HG02763 (cell line): Measurements from ENCODE around the gene SH2B3.
"Not testable (repeated sequence)": the region's sequence is repeated elsewhere in the genome, so short reads cannot be mapped to it uniquely, and the experiment has no call there.

Experiments
- ATAC-seq: cut with Tn5 transposase; IDR thresholded peaks from one replicate; pipeline ENCODE4 v1.9.1; 2021; ENCODE audit warnings: mild to moderate bottlenecking, moderate library complexity; ENCODE audit not compliant: unreplicated experiment

The SH2B3 gene

DNA sequence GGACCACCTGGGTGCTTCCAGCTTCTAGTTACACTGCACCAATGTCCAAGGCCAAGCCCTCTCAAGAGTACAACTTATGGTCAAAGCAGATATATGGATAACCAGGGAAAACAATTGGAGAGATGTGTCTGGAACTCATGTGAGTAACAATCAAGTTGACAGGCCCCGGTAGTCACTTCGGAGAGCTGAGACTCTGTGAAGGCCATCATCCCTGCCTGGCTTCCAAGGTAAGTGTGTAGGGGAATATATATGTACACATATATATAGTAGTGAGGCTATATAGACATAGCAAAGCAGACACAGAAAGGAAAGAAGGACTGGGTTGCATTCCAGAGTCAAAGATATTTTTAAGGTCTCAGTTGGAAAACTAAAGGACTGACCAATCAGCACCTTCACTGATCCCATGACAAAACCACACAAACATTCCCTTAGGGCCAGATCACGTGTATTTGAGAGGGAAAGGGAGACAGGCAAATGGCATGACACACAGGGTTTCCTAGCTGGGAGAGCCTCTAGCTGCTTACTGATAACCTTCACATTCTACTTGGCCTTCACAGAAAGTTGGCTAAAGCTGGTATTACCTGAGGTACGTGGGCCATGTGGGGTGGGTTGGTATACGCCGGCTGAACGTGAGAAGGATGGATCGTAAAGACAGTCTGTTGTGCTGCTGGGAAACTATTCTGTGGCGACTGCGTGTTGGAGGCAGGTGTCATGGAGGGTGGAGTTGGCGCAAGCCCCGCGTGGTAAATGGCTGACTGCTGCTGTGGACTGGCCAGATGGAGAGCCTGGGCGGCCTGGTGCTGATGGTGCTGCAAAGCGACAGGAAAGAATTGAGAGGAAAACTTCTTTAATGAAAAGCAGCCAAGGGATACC lies 50.0 kb downstream of the SH2B3 start:
- no peak for ATAC-seq

DNA sequence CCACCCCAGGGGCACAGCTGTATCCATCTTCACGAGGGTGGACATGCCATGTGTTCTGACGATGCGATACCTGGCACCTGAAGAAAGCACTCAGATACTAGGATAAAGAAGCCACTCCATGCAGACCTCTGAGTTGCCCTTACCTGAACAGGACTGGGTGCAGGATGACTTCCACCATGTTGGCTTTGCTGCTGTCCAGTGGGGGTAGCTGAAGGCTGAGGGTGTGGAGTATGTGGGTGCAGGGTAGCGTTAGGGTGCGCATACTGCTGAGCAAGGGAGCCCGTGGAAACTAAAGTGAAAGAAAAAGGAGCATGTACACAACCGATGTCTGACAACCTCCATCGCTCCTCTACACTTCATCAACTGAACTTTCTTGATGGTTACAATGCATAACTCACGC lies 51.3 kb downstream of the SH2B3 start:
- no peak for ATAC-seq

DNA sequence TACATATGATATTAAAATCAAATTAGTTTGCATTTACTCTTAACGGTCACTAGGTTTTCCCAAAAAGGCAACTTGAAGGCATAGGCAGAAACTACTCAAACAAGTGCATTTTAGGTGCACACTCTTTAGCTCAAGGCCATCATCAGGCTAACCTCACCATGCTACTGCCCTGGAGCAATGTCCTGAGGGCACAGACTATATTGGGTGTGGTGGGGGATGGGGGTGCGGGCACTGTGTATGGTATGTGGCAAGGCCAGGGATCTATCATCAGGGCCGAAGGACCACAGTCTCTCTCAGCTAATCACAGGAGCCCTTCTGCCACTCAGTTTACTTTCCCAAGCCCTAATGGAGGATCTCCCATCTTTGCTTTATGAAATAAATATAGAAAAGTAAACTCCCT lies 51.9 kb downstream of the SH2B3 start:
- ATAC-seq: no peak

GRCh38 chr12:111458546-111459172 lies 52.9 kb downstream of the SH2B3 start:
- no peak for ATAC-seq

DNA sequence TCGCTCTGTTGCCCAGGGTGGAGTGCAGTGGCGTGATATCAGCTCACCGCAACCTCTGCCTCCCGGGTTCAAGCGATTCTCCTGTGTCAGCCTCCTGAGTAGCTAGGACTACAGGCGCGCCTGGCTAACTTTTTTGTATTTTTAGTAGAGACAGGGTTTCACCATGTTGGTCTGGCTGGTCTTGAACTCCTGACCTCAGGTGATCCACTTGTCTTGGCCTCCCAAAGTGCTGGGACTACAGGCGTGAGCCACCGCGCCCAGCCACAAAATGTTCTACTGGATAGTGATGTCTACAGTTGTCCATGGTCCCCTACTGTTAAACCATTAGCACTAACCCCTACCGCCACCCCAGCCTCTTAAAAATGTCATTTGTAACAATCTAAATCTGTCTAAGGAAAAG lies 54.4 kb downstream of the SH2B3 start:
- ATAC-seq: not testable (repeated sequence)

- ATAC-seq: no peak
Measured at GRCh38 chr12:111462210-111462769, 56.6 kb downstream of the SH2B3 start.

DNA sequence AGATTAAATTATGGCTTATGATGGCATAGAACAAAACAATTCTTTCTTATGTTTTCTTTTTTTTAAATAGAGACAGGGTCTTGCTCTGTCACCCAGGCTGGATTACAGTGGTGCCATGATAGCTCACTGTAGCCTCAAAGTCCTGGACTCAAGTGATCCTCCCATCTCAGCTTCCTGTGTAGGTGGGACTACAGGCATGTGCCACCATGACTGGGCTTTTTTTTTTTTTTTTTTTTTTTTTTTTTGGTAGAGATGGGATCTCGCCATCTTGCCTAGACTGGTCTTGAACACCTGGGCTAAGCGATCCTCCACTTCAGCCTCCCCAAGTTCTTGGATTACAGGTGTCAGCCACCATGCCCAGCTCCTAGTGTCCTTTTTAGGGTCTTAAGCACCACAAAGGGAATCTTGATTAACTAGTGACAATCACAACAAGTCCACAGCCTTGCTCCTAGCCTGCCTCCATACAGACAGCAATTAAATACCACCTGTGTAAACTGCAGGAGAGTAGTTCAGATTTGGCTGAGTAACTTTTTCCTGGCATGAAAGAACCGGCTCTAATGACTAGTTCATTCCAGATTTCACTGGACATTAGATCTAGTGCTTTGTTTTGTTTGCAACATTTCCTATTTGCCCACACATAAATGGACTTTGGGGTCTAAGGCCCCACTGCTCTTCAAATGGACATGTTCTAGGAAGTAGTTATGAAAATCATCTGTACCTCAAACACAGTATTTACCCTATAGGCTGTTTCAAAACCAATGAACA lies 61.6 kb downstream of the SH2B3 start:
- no peak for ATAC-seq

DNA sequence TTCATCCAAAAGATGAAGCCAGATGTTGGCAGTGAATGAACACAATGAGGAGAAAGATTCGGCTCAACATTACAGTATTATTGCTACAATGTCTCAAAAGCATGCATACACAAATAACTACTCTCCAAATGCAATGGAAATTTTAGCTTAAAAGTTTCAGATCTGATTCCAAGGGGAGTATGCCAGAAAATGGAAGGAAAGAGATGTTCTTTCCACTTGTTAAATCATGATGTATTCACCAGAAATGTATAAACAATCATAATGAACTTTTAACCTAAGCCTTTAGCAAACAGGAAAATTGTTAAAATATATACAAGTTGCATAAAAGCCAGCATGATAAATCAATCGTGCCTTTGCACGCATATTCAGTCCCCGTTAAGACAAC lies 62.1 kb downstream of the SH2B3 start:
- no peak for ATAC-seq

- no peak for ATAC-seq
Measured at GRCh38 chr12:111469401-111469800, 63.7 kb downstream of the SH2B3 start.

DNA sequence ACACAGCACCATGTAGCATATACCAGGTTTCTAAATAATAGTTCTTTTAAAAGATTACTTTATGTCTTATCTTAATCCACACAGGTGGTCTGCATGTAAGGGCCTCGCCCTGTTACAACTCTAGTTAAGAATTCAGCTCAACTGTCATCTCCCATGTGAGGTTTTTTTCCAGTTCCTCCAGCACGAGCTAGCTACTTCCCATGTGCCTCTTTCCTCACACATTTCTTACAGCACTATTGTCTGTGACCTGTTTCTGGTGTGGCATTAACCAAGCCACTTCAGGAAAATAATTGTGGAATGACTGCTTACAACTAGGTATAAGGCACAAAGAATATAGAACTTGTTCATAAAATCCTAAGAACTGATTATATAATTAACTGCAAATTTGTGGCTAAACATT lies 65.5 kb downstream of the SH2B3 start:
- no peak for ATAC-seq

- ATAC-seq: no peak
Measured at GRCh38 chr12:111482462-111482861, 76.7 kb downstream of the SH2B3 start.

DNA sequence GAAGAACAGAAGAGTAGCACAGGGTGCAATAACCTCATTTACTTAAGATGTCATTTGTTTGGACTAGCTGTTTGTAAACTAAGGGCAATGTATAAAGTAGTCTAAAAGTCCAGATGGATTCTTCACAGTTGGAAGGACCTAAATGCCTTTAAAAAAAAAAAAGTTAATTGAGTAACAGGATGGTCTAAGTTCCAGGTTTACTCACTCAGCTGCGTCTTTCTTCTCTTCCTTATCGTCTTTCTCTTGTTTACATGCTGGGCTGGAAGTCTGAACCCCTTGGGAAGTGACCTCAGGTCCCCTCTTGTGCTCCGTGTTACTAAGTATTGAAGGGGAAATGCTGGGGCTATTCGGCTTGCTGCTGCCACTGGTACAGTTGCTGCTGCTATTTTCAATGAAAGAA lies 82.5 kb downstream of the SH2B3 start:
- ATAC-seq: no peak

GRCh38 chr12:111488798-111489197 lies 83.1 kb downstream of the SH2B3 start:
- ATAC-seq: no peak

- not testable (repeated sequence) for ATAC-seq
Measured at GRCh38 chr12:111492979-111493378, 87.3 kb downstream of the SH2B3 start.

DNA sequence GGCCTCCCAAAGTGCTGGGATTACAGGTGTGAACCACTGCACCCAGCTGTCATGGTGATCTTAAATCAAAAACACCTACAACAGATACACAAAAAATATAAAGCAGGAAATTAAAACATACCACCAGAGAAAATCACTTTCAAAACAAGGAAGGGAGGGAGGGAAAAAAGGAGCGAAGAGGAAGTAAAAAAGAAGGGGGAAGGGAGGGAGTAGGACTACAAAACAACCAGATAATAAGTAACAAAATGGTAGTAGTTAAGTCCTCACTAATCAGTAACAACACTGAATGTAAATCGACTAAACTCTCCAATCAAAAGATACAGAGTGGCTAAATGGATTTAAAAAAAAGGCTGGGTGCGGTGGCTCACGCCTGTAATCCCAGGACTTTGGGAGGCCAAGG lies 89.0 kb downstream of the SH2B3 start:
- no peak for ATAC-seq
